Naive B cell (primary cell): ENCODE results near the gene PRDM5. TPM values are rescaled to one million over a fixed set of nuclear protein-coding genes. Genes with fewer than 3 reads are reported as not detected.

Source experiments
- ATAC-seq, 2 donors: fragments of 150-1000 bp; cut with Tn5 transposase; 2 replicates each; pipeline ENCODE4 v1.10.0; 2021; ENCODE audit warnings: low read depth in 2 of 2, mild to moderate bottlenecking in 2 of 2, moderate library complexity in 2 of 2
- DNase-seq: peaks from one replicate; pipeline ENCODE4 v3.0.0; 2022
- H3K27ac Mint-ChIP-seq, 6 donors: one replicate each; pipeline ENCODE4 v1.8.0; 2020 to 2022; ENCODE audit warnings: mild to moderate bottlenecking in 6 of 6, mixed read lengths in 6 of 6, moderate library complexity in 5 of 6, inconsistent platforms in 2 of 6
- H3K27me3 Mint-ChIP-seq, 3 donors: one replicate each; pipeline ENCODE4 v1.8.0; 2021 to 2022; ENCODE audit warnings: mixed read lengths in 3 of 3, mild to moderate bottlenecking in 1 of 3
- H3K36me3 Mint-ChIP-seq, 2 donors: one replicate each; pipeline ENCODE4 v1.8.0; 2020 to 2022; ENCODE audit warnings: mixed read lengths in 2 of 2, inconsistent platforms in 1 of 2, mild to moderate bottlenecking in 1 of 2
- H3K4me1 Mint-ChIP-seq, 3 donors: one replicate each; pipeline ENCODE4 v1.8.0; 2020 to 2022; ENCODE audit warnings: mixed read lengths in 3 of 3, inconsistent platforms in 1 of 3, mild to moderate bottlenecking in 1 of 3, moderate library complexity in 1 of 3
- H3K4me3 Mint-ChIP-seq, 8 donors: one replicate each; pipeline ENCODE4 v1.8.0; 2020 to 2022; ENCODE audit warnings: mild to moderate bottlenecking in 8 of 8, mixed read lengths in 8 of 8, moderate library complexity in 8 of 8, inconsistent platforms in 2 of 8
- H3K9me3 Mint-ChIP-seq, 7 donors: one replicate each; pipeline ENCODE4 v1.8.0; 2020 to 2022; ENCODE audit warnings: mixed read lengths in 7 of 7, mild to moderate bottlenecking in 5 of 7, inconsistent platforms in 2 of 7, moderate library complexity in 1 of 7
- polyA plus RNA-seq, 6 donors: library from polyadenylated mRNA; unstranded; fragments of 300-500 nt; fragmentation: Illumina TruSeq; gene quantifications; one replicate each; pipeline ENCODE4 v1.2.3, GENCODE V29; 2021; ENCODE audit warnings: low read depth in 6 of 6

Gene PRDM5
- polyA plus RNA-seq, 6 donors from 2014 or later, result not detected

- Mint-ChIP-seq H3K4me1 (no peaks in the 10 kb centered on the region), H3K27me3 (no peaks in the 10 kb centered on the region), H3K27ac (no peak overlapping the region), H3K4me3 (no peak overlapping the region), H3K9me3 (peaks cover 3 to 30% (median 6%) of the 10 kb centered on the region in 7 donors), H3K36me3 (no peaks in the 10 kb centered on the region)
- ATAC-seq (no peak), DNase-seq (no peak)
Observed at GRCh38 chr4:120895554-120895953, 27.0 kb downstream of the PRDM5 start.

DNA sequence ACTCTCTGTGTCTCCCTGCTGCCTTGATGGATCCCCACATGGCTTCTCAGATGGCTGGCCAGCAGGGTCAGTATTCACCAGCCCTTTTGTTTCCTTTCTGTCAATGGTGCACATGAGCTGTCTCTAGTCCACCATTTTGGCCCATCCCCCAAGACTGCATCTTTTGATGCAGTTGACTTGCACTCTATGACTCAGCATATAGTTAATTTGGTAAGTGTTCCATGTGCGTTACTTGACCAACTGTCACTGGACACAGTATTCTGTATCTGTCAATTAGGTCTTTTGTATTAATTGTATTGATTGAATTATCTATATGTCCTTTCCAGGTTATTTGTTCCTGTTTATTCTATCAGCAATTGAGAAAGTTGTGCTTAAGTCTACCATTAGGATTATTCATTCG lies 29.2 kb downstream of the PRDM5 start:
- H3K4me3 Mint-ChIP-seq, result peak overlapping the region in 1 of 8 donors; percentile 57
- H3K36me3 Mint-ChIP-seq, result no peaks in the 10 kb centered on the region
- no peaks in the 10 kb centered on the region for H3K4me1 Mint-ChIP-seq
- ATAC-seq (no peak), DNase-seq (no peak)
- H3K27me3 Mint-ChIP-seq, result no peaks in the 10 kb centered on the region
- peaks cover 4 to 39% (median 11%) of the 10 kb centered on the region in 7 donors for H3K9me3 Mint-ChIP-seq
- no peak overlapping the region for H3K27ac Mint-ChIP-seq

- Mint-ChIP-seq H3K36me3 (no peaks in the 10 kb centered on the region), H3K9me3 (peaks cover 0 to 27% (median 11%) of the 10 kb centered on the region in 7 donors), H3K27ac (no peak overlapping the region), H3K4me1 (no peaks in the 10 kb centered on the region), H3K27me3 (no peaks in the 10 kb centered on the region), H3K4me3 (no peak overlapping the region)
- DNase-seq, result no peak
- ATAC-seq, result no peak
Observed at GRCh38 chr4:120886191-120886590, 36.3 kb downstream of the PRDM5 start.

DNA sequence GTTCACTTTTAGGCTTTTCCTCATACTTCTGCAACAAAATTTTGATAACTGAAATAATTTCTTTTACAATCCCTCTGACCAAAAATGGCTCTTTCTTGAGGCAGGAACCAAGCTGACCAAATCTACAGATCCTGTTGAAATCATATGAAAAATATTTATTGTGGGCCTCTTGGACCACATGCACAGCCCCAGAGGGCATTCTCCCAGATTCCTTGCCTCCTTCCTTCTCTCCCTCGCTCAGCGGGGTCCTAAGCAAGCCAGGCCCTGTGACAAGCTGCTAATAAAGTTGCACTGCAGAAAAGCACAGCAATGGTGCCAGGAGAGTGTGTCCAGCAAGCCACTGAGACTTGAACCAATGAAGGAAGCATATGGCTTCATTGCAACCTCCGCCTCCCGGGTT lies 40.7 kb downstream of the PRDM5 start:
- Mint-ChIP-seq H3K9me3 (peaks cover 0 to 23% (median 0%) of the 10 kb centered on the region in 7 donors), H3K36me3 (no peaks in the 10 kb centered on the region), H3K4me3 (no peak overlapping the region), H3K27ac (no peak overlapping the region), H3K27me3 (no peaks in the 10 kb centered on the region), H3K4me1 (no peaks in the 10 kb centered on the region)
- ATAC-seq, result no peak
- DNase-seq, result no peak

DNA sequence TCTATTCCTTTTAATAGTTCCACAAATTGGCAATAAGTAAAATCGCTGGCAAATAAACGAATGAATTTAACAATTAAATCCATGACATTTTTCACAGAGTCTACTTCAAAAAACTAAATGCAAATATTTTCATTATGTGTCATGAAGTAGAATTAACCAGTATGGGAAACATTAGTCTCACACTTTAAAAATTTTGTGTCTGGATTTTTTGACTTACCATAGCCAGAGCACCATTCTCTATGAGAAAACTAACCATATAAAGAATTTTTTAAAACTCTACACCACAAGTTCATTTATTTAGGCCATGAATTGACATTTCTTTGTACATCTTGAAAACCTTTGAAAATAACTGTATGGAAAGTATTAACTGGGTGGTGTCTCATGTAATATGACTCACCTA lies 41.2 kb downstream of the PRDM5 start:
- DNase-seq, result no peak
- Mint-ChIP-seq H3K36me3 (no peaks in the 10 kb centered on the region), H3K4me1 (no peaks in the 10 kb centered on the region), H3K9me3 (peaks cover 0 to 23% (median 0%) of the 10 kb centered on the region in 7 donors), H3K27me3 (no peaks in the 10 kb centered on the region), H3K27ac (no peak overlapping the region), H3K4me3 (no peak overlapping the region)
- ATAC-seq, result no peak

- Mint-ChIP-seq H3K4me3 (no peak overlapping the region), H3K27ac (no peak overlapping the region), H3K27me3 (no peaks in the 10 kb centered on the region), H3K36me3 (no peaks in the 10 kb centered on the region), H3K4me1 (no peaks in the 10 kb centered on the region), H3K9me3 (peaks cover 0 to 18% (median 0%) of the 10 kb centered on the region in 7 donors)
- ATAC-seq (no peak), DNase-seq (no peak)
Observed at GRCh38 chr4:120877021-120877420, 45.5 kb downstream of the PRDM5 start.

GRCh38 chr4:120874792-120875774 lies 47.4 kb downstream of the PRDM5 start:
- Mint-ChIP-seq H3K4me1 (no peaks in the 10 kb centered on the region), H3K27me3 (no peaks in the 10 kb centered on the region), H3K9me3 (peaks cover 0 to 16% (median 0%) of the 10 kb centered on the region in 7 donors), H3K36me3 (no peaks in the 10 kb centered on the region), H3K27ac (no peak overlapping the region), H3K4me3 (no peak overlapping the region)
- ATAC-seq (no peak), DNase-seq (no peak)

DNA sequence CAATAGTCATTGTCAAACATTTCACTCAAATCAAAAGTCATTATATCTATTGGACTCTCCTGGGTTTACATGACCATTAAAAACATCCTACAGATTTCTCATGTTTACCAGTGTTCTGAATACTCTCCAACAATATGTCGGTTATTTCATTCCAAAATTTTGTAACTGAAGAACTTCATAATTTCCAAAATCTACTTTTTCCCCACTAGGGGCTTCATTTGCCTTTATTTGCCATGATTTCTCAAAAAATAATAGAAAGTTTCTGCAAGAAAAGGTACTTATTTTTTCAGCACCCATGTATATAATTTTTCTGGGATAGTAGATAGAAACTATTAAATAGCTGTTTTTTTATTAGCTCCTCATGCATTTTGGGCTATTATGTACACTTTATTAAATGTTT lies 49.0 kb downstream of the PRDM5 start:
- no peak for DNase-seq
- H3K4me3 Mint-ChIP-seq, result no peak overlapping the region
- no peak overlapping the region for H3K27ac Mint-ChIP-seq
- peaks cover 0 to 1% (median 0%) of the 10 kb centered on the region in 7 donors for H3K9me3 Mint-ChIP-seq
- no peaks in the 10 kb centered on the region for H3K4me1 Mint-ChIP-seq
- no peaks in the 10 kb centered on the region for H3K27me3 Mint-ChIP-seq
- H3K36me3 Mint-ChIP-seq, result no peaks in the 10 kb centered on the region
- no peak for ATAC-seq

- Mint-ChIP-seq H3K4me1 (no peaks in the 10 kb centered on the region), H3K27ac (no peak overlapping the region), H3K36me3 (no peaks in the 10 kb centered on the region), H3K27me3 (no peaks in the 10 kb centered on the region), H3K9me3 (no peaks in the 10 kb centered on the region), H3K4me3 (no peak overlapping the region)
- no peak for ATAC-seq
- no peak for DNase-seq
Observed at GRCh38 chr4:120871173-120871572, 51.4 kb downstream of the PRDM5 start.

GRCh38 chr4:120870279-120870673 lies 52.2 kb downstream of the PRDM5 start:
- ATAC-seq (no peak), DNase-seq (no peak)
- no peak overlapping the region for H3K4me3 Mint-ChIP-seq
- no peaks in the 10 kb centered on the region for H3K4me1 Mint-ChIP-seq
- H3K36me3 Mint-ChIP-seq, result no peaks in the 10 kb centered on the region
- H3K9me3 Mint-ChIP-seq, result no peaks in the 10 kb centered on the region
- H3K27me3 Mint-ChIP-seq, result no peaks in the 10 kb centered on the region
- no peak overlapping the region for H3K27ac Mint-ChIP-seq

GRCh38 chr4:120869613-120870278 lies 52.8 kb downstream of the PRDM5 start:
- Mint-ChIP-seq H3K4me3 (no peak overlapping the region), H3K4me1 (no peaks in the 10 kb centered on the region), H3K9me3 (no peaks in the 10 kb centered on the region), H3K27me3 (no peaks in the 10 kb centered on the region), H3K36me3 (no peaks in the 10 kb centered on the region), H3K27ac (peak overlapping the region in 1 of 6 donors; percentile 83)
- ATAC-seq, result no peak
- no peak for DNase-seq

GRCh38 chr4:120867506-120867905 lies 55.0 kb downstream of the PRDM5 start:
- Mint-ChIP-seq H3K4me1 (no peaks in the 10 kb centered on the region), H3K9me3 (no peaks in the 10 kb centered on the region), H3K4me3 (no peak overlapping the region), H3K36me3 (no peaks in the 10 kb centered on the region), H3K27ac (no peak overlapping the region), H3K27me3 (no peaks in the 10 kb centered on the region)
- ATAC-seq (no peak), DNase-seq (no peak)

GRCh38 chr4:120865985-120866384 lies 56.5 kb downstream of the PRDM5 start:
- Mint-ChIP-seq H3K4me1 (no peaks in the 10 kb centered on the region), H3K27ac (no peak overlapping the region), H3K9me3 (peaks cover 0 to 5% (median 0%) of the 10 kb centered on the region in 7 donors), H3K36me3 (no peaks in the 10 kb centered on the region), H3K4me3 (no peak overlapping the region), H3K27me3 (no peaks in the 10 kb centered on the region)
- DNase-seq, result no peak
- no peak for ATAC-seq

GRCh38 chr4:120864969-120865368 lies 57.6 kb downstream of the PRDM5 start:
- no peak for DNase-seq
- Mint-ChIP-seq H3K36me3 (no peaks in the 10 kb centered on the region), H3K4me3 (no peak overlapping the region), H3K27ac (no peak overlapping the region), H3K9me3 (peaks cover 0 to 5% (median 0%) of the 10 kb centered on the region in 7 donors), H3K27me3 (no peaks in the 10 kb centered on the region), H3K4me1 (no peaks in the 10 kb centered on the region)
- ATAC-seq, result no peak
